NCI-H2227 treated with DMSO at 0.1 percent for 48 hours (cell line): ENCODE data around the gene AMZ1.
"Not testable (repeated sequence)": the region's sequence is repeated elsewhere in the genome, so short reads cannot be mapped to it uniquely, and the experiment has no call there.

Source experiments
- DNase-seq: peaks from one replicate; lab custom pipeline; 2025; lab: John Stamatoyannopoulos, UW

The AMZ1 gene

DNA sequence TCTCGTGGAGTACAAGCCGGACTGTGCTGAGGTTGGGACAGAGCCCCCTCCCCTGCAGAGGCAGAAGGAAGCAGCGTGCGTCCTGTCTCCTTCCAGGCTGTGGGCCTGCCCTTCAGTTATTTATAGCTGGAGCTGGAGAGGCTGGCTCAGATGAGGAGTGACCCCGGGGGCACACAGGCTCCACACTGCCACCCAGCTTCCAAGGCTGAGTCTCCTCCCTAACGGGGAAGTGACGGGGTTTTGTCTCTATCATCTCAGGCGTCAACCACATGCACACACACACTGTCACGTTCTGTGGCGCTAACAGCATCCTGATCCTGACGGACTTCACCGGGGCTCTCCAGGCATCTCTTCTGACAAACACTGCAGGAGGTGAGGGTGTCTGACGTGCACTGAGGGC is 25.4 kb downstream of the AMZ1 start:
- DNase-seq = no peak

- no peak for DNase-seq
Observed at GRCh38 chr7:2713978-2714377, 26.0 kb downstream of the AMZ1 start.

DNA sequence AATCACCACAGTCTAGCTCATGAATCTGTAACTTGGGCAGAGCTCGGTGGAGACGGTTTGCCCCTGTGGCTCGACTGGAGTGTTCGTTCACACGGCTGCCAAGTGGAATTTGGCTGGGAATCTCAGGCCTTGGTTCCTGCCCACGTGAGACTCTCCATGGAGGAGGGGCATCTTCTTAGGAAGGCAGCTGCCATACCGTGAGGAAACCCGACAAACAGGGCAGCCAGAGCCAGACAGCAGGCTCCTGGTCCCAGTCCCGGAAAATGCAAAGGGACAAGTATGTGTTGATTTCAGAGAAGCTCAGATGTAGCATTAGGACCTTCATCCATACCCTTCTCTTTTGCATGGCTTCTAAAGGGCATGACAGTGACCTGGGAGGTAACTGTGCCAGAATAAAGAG is 26.6 kb downstream of the AMZ1 start:
- no peak for DNase-seq

- no peak for DNase-seq
Observed at GRCh38 chr7:2715341-2716231, 27.6 kb downstream of the AMZ1 start.

- DNase-seq = no peak
Observed at GRCh38 chr7:2716488-2716887, 28.5 kb downstream of the AMZ1 start.

DNA sequence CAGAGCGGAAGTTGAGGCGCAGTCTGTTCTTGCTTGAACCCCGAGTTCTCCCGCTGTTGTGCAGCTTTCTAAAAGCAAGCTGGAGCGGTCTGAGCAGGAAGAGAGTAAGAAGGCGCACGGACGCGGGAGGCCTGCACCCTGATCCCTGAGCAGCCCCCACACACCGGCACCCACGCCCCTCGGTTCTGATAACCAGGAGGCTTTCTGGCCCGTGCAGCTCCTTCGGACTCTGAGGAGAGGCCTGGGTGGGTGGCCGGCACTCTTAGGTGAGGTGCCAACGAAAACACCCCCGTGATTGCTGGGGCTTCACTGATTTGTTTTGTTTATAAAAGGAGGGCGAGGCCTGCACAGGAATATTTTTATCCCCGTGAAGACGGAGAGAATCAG is 28.9 kb downstream of the AMZ1 start:
- DNase-seq = no peak

GRCh38 chr7:2717293-2718261 is 29.6 kb downstream of the AMZ1 start:
- DNase-seq = no peak

DNA sequence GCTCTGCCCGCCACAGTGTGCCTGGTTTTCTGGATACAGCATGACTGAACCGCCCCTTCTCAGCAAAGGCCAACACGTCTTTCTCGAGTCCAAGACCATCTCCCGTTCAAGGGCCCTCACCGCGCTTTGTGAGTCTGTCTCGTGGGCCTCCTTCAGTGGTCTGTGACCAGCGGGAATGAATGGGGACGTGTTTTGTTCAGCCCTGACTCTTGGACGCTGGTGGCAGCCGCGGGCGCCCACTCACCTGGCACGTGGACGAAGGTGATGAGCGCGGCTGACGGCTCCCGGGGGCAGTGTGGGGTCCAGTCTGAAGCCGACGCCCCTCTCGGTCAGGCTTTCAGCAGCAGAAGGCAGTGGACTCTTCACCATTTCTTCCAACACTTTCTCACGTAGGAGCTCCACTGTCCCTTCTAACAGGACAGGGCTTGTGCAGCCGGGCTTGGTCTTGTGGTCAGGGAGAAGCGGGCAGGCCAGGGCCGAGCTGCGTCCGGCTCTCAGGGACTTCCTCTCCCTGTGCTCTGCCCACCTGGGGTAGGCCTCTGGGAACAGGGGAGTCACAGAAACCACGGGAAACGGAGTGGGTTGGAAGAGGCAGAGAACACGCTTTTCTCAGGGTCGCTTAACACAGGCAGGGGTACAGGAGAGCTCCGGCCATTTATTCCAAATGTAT is 30.4 kb downstream of the AMZ1 start:
- no peak for DNase-seq

DNA sequence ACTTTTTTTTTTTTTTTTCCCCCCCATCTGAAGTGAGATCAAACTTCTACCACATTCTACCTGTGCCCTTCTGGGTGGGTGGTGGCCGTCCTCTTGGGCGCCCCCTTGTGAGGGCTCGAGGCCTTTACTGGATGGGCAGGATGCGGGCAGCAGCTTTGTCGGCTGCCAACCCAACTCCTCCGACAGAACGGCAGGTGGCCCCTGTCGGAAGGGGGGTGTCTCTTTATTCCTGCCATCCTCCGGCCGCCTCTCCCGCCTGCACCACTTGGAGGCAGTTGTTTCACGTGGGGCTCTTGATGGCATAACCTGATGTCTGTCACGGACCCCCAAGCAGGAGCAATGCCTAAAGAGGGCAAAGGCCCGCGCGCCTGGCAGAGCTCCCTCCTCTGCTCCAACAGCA is 31.0 kb downstream of the AMZ1 start:
- DNase-seq = no peak

GRCh38 chr7:2720024-2720423 is 32.0 kb downstream of the AMZ1 start:
- DNase-seq = no peak

DNA sequence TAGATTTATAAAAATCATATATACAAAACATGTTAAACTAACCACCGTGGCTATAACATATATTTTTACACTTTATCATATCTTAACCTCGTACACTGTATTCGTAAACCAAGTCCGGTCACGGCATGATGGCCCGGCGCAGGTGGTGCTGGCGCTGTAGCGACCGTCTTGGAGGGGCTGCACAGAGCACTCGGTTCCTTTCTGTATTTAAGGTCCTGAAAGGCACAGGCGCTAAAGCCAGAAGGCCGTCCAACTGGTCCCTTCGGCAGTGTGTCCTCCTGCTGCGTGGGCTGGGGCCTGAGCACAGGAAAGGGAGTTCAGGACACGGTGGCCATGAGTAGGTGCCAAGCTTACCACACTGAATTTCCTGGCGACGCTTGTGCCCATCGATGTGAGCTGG is 33.8 kb downstream of the AMZ1 start:
- DNase-seq = no peak

DNA sequence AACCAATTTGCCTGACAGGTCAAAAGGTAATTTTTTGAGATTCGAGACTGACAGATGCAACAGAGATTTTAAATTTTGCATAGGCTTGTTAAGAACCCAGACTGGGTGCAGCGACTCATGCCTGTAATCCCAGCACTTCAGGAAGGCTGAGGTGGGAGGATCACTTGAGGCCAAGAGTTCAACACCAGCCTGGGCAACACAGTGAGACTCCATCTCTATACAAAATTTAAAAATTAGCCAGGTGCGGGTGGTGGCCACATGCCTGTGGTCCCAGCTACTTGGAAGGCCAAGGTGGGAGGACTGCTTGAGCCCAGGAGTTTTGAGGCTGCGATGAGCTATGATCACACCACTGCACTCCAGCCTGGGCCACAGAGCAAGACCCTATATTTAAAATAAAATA is 34.6 kb downstream of the AMZ1 start:
- DNase-seq = no peak

GRCh38 chr7:2723138-2723850 is 35.3 kb downstream of the AMZ1 start:
- DNase-seq = no peak

DNA sequence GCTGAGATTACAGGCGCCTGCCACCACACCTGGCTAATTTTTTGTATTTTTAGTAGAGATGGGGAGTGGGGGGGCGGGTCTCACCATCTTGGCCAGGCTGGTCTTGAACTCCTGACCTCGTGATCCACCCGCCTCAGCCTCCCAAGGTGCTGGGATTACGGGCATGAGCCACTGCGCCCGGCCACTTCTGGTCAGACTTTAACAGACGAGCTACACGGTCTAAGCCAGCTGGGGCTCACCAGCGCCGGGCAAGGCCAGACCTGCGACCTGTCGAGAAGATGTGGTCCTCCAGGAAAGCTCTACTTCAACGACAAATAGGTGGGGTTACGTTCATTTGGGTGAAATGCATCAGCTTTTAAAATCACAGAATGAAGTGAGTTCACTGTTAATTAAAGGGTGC is 36.0 kb downstream of the AMZ1 start:
- not testable (repeated sequence) for DNase-seq

GRCh38 chr7:2724453-2725177 is 36.6 kb downstream of the AMZ1 start:
- DNase-seq = no peak

DNA sequence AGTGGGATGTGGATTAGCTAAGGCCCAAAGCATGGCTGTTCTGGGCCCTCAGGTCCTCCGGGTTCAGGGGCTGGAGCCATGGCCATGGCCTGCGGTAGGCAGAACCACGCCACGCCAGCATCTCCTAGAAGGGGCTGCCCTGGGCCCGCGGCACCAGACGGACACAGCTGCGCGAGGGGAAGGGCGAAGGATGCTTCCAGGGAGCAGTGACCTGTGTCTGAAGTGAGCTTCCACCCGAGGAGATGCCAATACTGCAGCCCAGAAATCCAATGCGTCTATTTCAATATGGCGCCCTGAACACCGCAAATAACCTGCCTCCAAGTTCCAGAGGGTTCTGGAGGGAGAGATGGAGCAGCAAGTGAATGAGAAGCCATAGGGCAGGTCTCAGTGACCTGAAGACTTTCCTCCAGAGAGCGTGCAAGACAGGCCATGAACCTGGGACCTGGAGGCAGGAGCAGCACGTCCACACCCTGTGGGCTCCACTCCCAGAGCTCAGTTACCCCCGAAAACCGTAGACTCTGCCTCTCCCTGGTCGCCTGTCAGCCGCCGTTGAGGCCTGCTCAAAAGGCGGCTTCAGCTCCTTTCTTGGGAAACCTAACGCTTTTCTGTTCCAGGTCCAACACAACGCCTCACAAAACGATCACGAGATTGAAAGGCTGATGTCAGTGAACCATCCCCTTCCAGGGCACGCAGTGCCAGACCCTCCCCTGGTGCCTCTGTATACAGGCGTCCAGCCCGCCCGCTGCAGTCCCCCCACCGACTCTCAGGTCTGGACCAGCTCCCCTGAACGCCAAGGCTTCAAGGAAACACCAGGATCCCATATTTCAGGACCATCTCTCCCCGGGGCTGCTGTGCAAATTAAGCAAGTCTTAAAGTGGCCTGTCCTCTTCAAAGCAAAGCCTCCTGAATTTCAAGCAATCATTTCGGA is 37.4 kb downstream of the AMZ1 start:
- DNase-seq = no peak

- DNase-seq = no peak
Observed at GRCh38 chr7:2726316-2727018, 38.5 kb downstream of the AMZ1 start.

GRCh38 chr7:2727206-2727605 is 39.2 kb downstream of the AMZ1 start:
- not testable (repeated sequence) for DNase-seq

- DNase-seq = no peak
Observed at GRCh38 chr7:2728316-2729030, 40.5 kb downstream of the AMZ1 start.
